Common myeloid progenitor, CD34-positive (primary cell): Measurements from ENCODE around the gene ABITRAM.
A peak's percentile ranks its signal among the peaks of the same experiment; 100 is the strongest.

Source experiments
- CTCF ChIA-PET: fragments of 350-600 bp; sonication (Branson Sonifier 250); formaldehyde crosslinking; loops from one replicate; lab custom pipeline; 2021; ENCODE audit warnings: antibody characterized with exemption; lab: Charles Lee
- POLR2A ChIA-PET: fragments of 350-600 bp; sonication (Branson Sonifier 250); formaldehyde crosslinking; loops from one replicate; lab custom pipeline; 2021; ENCODE audit warnings: antibody characterized with exemption; lab: Charles Lee
- DNase-seq, 3 donors: peaks; one replicate each; pipeline versions ENCODE4 v3.0.0 to v3.0.0-alpha.2; 2013
- H3K27ac ChIP-seq, 2 experiments: 1 replicate in 1 of 2; 2 replicates in 1 of 2; pipeline ENCODE4 v1.7.0; 2013; ENCODE audit warnings: inconsistent platforms in 2 of 2, low read length in 2 of 2, mild to moderate bottlenecking in 2 of 2, low read depth in 1 of 2, moderate library complexity in 1 of 2; ENCODE audit not compliant: severe bottlenecking in 2 of 2, insufficient read depth in 1 of 2, poor library complexity in 1 of 2
- H3K27me3 ChIP-seq, 5 experiments: replicated peaks in 2 of 5; 1 replicate in 3 of 5; 2 replicates in 2 of 5; pipeline versions ENCODE4 v1.6.1 to v1.7.0; 2013; ENCODE audit warnings: low read length in 4 of 5, mild to moderate bottlenecking in 2 of 5, moderate library complexity in 2 of 5, inconsistent platforms in 1 of 5; ENCODE audit not compliant: insufficient read depth in 5 of 5, control insufficient read depth in 4 of 5
- H3K36me3 ChIP-seq, 4 experiments: 1 replicate in 2 of 4; 2 replicates in 2 of 4; pipeline versions ENCODE4 v1.6.1 to v1.7.0; 2013; ENCODE audit warnings: low read length in 3 of 4, control low read depth in 1 of 4, mild to moderate bottlenecking in 1 of 4; ENCODE audit not compliant: control insufficient read depth in 4 of 4, insufficient read depth in 4 of 4
- H3K4me1 ChIP-seq, 4 experiments: 1 replicate in 3 of 4; 2 replicates in 1 of 4; pipeline versions ENCODE4 v1.6.1 to v1.7.1; 2013; ENCODE audit warnings: low read length in 3 of 4, mild to moderate bottlenecking in 3 of 4, control low read depth in 1 of 4, inconsistent platforms in 1 of 4, moderate library complexity in 1 of 4; ENCODE audit not compliant: control insufficient read depth in 4 of 4, insufficient read depth in 4 of 4; ENCODE audit errors: control extremely low read depth in 1 of 4
- H3K4me3 ChIP-seq, 7 experiments: 1 replicate in 4 of 7; 2 replicates in 3 of 7; pipeline versions ENCODE4 v1.5.1 to v1.7.0; 2013; ENCODE audit warnings: mild to moderate bottlenecking in 7 of 7, low read length in 6 of 7, moderate library complexity in 6 of 7, inconsistent platforms in 2 of 7, low read depth in 2 of 7, control low read depth in 1 of 7; ENCODE audit not compliant: insufficient read depth in 4 of 7, control insufficient read depth in 1 of 7; ENCODE audit errors: extremely low read depth in 1 of 7
- H3K9me3 ChIP-seq, 5 experiments: 1 replicate in 4 of 5; 2 replicates in 1 of 5; pipeline versions ENCODE4 v1.6.1 to v1.7.1; 2013; ENCODE audit warnings: low read length in 4 of 5, mild to moderate bottlenecking in 2 of 5, inconsistent platforms in 1 of 5, low read depth in 1 of 5, moderate library complexity in 1 of 5; ENCODE audit not compliant: control insufficient read depth in 4 of 5, insufficient read depth in 2 of 5; ENCODE audit errors: control extremely low read depth in 1 of 5
- WGBS: methylation state at CpG from one replicate; pipeline ENCODE4 v1.1.5; 2013; ENCODE audit not compliant: insufficient coverage; 5-methylcytosine and 5-hydroxymethylcytosine counted together

Gene ABITRAM

DNA sequence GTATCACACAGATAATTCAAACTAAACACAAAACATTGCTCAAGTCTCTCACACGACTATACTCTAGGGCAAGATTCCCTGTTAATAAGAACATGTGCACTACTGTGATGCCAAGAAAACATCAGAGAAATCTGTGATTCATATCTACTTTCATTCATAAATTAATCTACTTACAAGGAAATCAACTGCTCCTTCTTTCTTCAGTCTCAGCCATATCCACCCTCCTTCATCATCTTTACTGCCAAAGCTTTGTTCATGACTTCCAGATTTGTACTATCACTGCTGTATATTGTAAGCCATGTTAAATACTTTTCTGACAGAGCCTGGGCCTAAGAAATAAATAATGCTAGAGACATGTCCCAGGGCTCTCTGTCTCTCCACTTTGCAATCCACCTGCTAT, 44.0 kb downstream of the ABITRAM start:
- Histone ChIP-seq H3K9me3 (no peaks in the 10 kb centered on the region), H3K4me1 (peaks cover 0 to 3% (median under 1%) of the 10 kb centered on the region in 4 experiments), H3K36me3 (peaks cover 0 to 22% (median 5%) of the 10 kb centered on the region in 4 experiments), H3K27ac (no peak overlapping the region), H3K4me3 (no peak overlapping the region), H3K27me3 (no peaks in the 10 kb centered on the region)
- ChIA-PET CTCF (no interaction called here), POLR2A (no interaction called here)
- peak in 1 of 3 donors; percentile 16 for DNase-seq
- 0% methylated on average over 1 of the region's 1 CpG for WGBS

DNA sequence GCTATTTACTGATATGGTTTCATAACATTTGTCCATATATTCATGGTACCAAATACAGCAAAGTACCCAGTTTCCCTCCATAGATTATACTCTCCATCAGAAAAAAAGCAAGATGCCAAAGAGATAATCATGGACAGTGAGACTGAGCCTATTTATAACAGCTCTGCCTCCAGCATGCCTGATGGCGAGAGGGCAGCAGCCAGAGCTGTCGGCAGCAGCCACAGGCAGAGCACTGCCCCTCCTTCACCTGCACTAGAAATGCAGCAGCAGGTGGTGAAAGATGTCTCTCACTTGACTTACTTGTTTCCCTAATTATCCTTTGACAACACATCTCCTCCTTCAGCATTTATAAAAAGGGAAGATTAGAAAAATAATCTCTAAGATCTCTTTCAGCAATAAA, 46.7 kb downstream of the ABITRAM start:
- ChIA-PET CTCF (no interaction called here), POLR2A (no interaction called here)
- no peak overlapping the region for H3K27ac ChIP-seq
- H3K27me3 ChIP-seq, result no peaks in the 10 kb centered on the region
- H3K9me3 ChIP-seq, result no peaks in the 10 kb centered on the region
- no peak overlapping the region for H3K4me3 ChIP-seq
- peaks cover 0 to 3% (median under 1%) of the 10 kb centered on the region in 4 experiments for H3K4me1 ChIP-seq
- WGBS, result 100% methylated on average over 2 of the region's 2 CpGs
- DNase-seq, result no peak
- peaks cover 0 to 22% (median 5%) of the 10 kb centered on the region in 4 experiments for H3K36me3 ChIP-seq

DNA sequence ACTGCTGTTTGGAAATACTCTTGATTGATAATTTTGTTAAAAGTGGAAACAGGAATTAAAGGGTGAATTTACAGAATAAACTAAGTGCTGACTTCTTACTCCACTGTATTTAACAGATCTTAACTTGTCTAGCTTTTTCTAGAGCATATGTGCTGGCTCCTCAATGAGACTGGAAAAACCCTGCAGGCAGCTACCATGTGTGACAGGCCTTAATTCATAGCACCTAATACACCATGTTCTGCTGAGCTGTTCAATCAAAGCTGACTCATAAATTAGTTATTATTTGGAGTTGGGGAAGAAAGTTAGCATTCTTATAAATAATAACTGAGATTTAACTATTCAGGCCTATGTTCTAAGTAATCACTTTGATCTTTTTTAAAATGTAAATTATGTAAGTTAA, 49.7 kb downstream of the ABITRAM start:
- Histone ChIP-seq H3K27me3 (no peaks in the 10 kb centered on the region), H3K27ac (no peak overlapping the region), H3K4me3 (no peak overlapping the region), H3K9me3 (no peaks in the 10 kb centered on the region), H3K4me1 (no peaks in the 10 kb centered on the region), H3K36me3 (peaks cover 0 to 25% (median 5%) of the 10 kb centered on the region in 4 experiments)
- ChIA-PET POLR2A (no interaction called here), CTCF (interaction anchor here (0.6 kb wide), 1 partner anchor 1835 kb away, joined by 3 read pairs; no protein-coding TSS in a partner anchor)
- no peak for DNase-seq
